HFFc6 (cell line): Measurements from ENCODE around the gene KDM2A. TPM values are rescaled to one million over a fixed set of nuclear protein-coding genes. Genes with fewer than 3 reads are reported as not detected.

Experiments used
- DNase-seq: peaks from one replicate; pipeline ENCODE4 v3.0.0-alpha.2; 2018
- H3K27ac Mint-ChIP-seq: 2 replicates; pipeline ENCODE4 v1.8.0; 2020; ENCODE audit warnings: mild to moderate bottlenecking, mixed read lengths
- H3K27me3 Mint-ChIP-seq: 2 replicates; pipeline ENCODE4 v1.8.0; 2021; ENCODE audit warnings: mild to moderate bottlenecking, moderate library complexity, mixed read lengths; ENCODE audit not compliant: insufficient read depth
- H3K36me3 Mint-ChIP-seq: 2 replicates; pipeline ENCODE4 v1.8.0; 2021; ENCODE audit warnings: low read depth, mixed read lengths
- H3K4me1 Mint-ChIP-seq: 2 replicates; pipeline ENCODE4 v1.8.0; 2020; ENCODE audit warnings: low read depth, mixed read lengths
- H3K4me3 Mint-ChIP-seq: 2 replicates; pipeline ENCODE4 v1.8.0; 2020; ENCODE audit warnings: mild to moderate bottlenecking, moderate library complexity, mixed read lengths
- H3K9me3 Mint-ChIP-seq: 2 replicates; pipeline ENCODE4 v1.8.0; 2020; ENCODE audit warnings: mild to moderate bottlenecking, mixed read lengths
- CTCF ChIP-seq: fragments of 200-600 bp; sonication (generic); IDR thresholded peaks from 2 replicates; pipeline ENCODE4 v1.5.0; 2021; ENCODE audit warnings: antibody characterized with exemption, mild to moderate bottlenecking
- total RNA-seq, 6 experiments: library from RNA; stranded (reverse); fragmentation: NEBNext Ultra II Directional; extraction: Animal tissue kit (Norgen Biotek cat#: 25700); gene quantifications; 2 replicates in 1 of 6; 3 replicates in 5 of 6; pipeline ENCODE4 v1.2.3, GENCODE V29; 2021

The KDM2A gene
- total RNA-seq, 6 experiments from 2014 or later = 46.1 to 55.0 (median 49.7) TPM

DNA sequence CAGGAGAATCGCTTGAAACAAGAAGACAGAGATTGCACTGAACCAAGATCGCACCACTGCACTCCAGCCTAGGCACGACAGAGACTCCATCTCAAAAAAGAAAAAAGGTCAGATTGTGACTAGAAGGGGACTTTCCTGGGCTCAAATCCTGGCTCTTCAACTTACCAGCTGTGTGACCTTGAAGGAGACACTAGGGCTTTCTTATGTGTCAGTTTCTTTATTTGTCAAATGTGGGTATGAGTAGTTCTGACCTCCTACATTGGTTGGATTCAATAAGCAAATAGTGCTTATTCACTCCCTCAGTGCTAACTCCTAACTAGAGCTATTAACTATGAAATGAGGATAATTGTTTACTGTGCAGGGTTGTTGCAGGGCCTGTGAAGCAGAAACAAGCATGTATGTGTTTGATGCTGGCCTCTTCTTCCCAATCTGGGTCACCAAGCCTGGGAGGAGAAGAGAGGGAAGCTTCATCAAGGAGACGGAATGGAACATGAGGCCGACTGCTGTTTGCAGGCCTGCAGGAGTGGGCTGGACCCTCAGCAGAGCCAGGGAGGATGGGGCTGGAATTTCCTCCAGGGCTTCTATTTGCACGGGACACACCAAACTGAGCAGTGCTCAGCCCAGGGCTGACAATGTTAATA, 39.9 kb upstream of the KDM2A start:
- TF ChIP-seq CTCF = no peak
- Mint-ChIP-seq H3K4me3 (no peak overlapping the region), H3K9me3 (no peaks in the 10 kb centered on the region), H3K4me1 (peaks cover 20% of the 10 kb centered on the region), H3K27me3 (peaks cover 7% of the 10 kb centered on the region), H3K36me3 (no peaks in the 10 kb centered on the region), H3K27ac (no peak overlapping the region)
- no peak for DNase-seq

DNA sequence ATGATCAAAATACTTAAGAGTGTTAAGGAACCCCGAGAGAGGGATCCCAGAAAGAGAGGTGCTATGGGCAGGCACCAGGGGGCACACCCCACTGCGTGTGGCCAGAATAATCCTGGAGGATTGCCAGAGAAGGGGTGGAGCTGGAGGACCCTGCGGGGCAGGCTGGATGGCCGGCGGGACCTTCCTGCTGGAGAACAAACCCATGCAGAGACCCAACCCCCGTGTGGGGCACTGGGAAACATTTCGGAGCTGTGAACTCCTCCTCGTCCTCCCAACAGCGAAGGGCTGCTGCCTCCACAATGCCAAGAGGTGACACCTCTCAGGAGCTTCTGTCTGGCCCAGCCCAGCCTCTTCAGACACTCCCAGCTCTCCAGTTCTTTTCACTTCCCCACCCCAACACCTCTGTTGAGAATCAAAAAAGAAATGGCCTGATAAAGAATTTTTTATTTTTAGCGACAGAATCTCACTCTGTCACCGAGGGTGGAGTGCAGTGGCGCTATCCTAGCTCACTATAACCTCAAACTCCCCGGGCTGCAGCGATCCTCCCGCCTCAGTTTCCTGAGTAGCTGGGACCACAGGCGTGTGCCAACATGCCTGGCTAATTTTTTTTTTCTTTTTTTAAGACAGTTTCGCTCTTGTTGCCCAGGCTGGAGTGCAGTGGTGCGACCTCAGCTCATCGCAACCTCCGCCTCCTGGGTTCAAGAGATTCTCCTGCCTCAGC, 36.8 kb upstream of the KDM2A start:
- peaks cover 20% of the 10 kb centered on the region for H3K4me1 Mint-ChIP-seq

GRCh38 chr11:67083786-67084366, 35.2 kb upstream of the KDM2A start:
- TF ChIP-seq CTCF = no peak
- Mint-ChIP-seq H3K4me3 (no peak overlapping the region), H3K36me3 (no peaks in the 10 kb centered on the region), H3K9me3 (no peaks in the 10 kb centered on the region), H3K27ac (no peak overlapping the region), H3K27me3 (peaks cover 2% of the 10 kb centered on the region; the same call in 1 of the 2 replicates), H3K4me1 (peaks cover 12% of the 10 kb centered on the region)
- DNase-seq = no peak

More for the DNA sequence above, 36.8 kb upstream of the KDM2A start:
- H3K36me3 Mint-ChIP-seq = no peaks in the 10 kb centered on the region
- no peak for TF ChIP-seq CTCF
- no peaks in the 10 kb centered on the region for H3K9me3 Mint-ChIP-seq
- DNase-seq = no peak
- H3K27me3 Mint-ChIP-seq = peaks cover 5% of the 10 kb centered on the region
- no peak overlapping the region for H3K27ac Mint-ChIP-seq
- no peak overlapping the region; the same call in 1 of the 2 replicates for H3K4me3 Mint-ChIP-seq

GRCh38 chr11:67085617-67086016, 33.4 kb upstream of the KDM2A start:
- H3K27ac Mint-ChIP-seq = no peak overlapping the region
- no peaks in the 10 kb centered on the region for H3K36me3 Mint-ChIP-seq
- peaks cover 2% of the 10 kb centered on the region for H3K27me3 Mint-ChIP-seq
- no peaks in the 10 kb centered on the region for H3K9me3 Mint-ChIP-seq
- TF ChIP-seq CTCF = no peak
- H3K4me1 Mint-ChIP-seq = peaks cover 7% of the 10 kb centered on the region
- no peak overlapping the region for H3K4me3 Mint-ChIP-seq
- DNase-seq = no peak

DNA sequence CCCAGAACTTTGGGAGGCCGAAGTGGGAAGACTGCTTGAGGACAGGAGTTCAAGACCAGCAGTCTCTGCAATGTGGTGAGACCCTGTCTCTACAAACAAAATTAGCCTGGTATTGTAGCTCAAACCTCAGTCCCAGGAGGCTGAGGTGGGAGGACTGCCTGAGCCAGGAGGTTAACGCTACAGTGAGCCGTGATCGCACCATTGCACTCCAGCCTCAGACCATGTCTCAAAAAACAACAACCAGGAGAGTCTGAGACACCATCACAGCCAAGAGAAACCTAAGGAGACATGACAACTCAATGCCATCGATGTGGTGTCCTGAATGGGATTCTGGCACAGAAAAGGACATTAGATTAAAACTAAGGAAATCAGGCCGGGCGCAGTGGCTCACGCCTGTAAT, 28.3 kb upstream of the KDM2A start:
- Mint-ChIP-seq H3K27ac (no peak overlapping the region), H3K36me3 (no peaks in the 10 kb centered on the region), H3K4me3 (no peak overlapping the region), H3K27me3 (peaks cover 5% of the 10 kb centered on the region), H3K4me1 (no peaks in the 10 kb centered on the region), H3K9me3 (no peaks in the 10 kb centered on the region)
- no peak for DNase-seq
- TF ChIP-seq CTCF = no peak
